Memory B cell (primary cell): Measurements from ENCODE around the gene BPIFA2.
"Not testable (repeated sequence)": the region's sequence is repeated elsewhere in the genome, so short reads cannot be mapped to it uniquely, and the experiment has no call there.

Source experiments
- ATAC-seq: fragments of 150-1000 bp; cut with Tn5 transposase; 2 replicates; pipeline ENCODE4 v1.10.0; 2021; ENCODE audit warnings: low read depth, mild to moderate bottlenecking, moderate library complexity
- DNase-seq, 2 donors: peaks; one replicate each; pipeline ENCODE4 v3.0.0; 2022; ENCODE audit warnings: low spot score in 2 of 2
- H3K27ac Mint-ChIP-seq: one replicate; pipeline ENCODE4 v1.8.0; 2022; ENCODE audit warnings: mild to moderate bottlenecking, moderate library complexity, mixed read lengths
- H3K27me3 Mint-ChIP-seq: one replicate; pipeline ENCODE4 v1.8.0; 2022; ENCODE audit warnings: mixed read lengths
- H3K36me3 Mint-ChIP-seq: one replicate; pipeline ENCODE4 v1.8.0; 2022; ENCODE audit warnings: mild to moderate bottlenecking, mixed read lengths
- H3K4me1 Mint-ChIP-seq: one replicate; pipeline ENCODE4 v1.8.0; 2022; ENCODE audit warnings: mixed read lengths
- H3K4me3 Mint-ChIP-seq: one replicate; pipeline ENCODE4 v1.8.0; 2022; ENCODE audit warnings: mild to moderate bottlenecking, moderate library complexity, mixed read lengths
- H3K9me3 Mint-ChIP-seq: one replicate; pipeline ENCODE4 v1.8.0; 2022; ENCODE audit warnings: mixed read lengths

The BPIFA2 gene

GRCh38 chr20:33169176-33169794 lies 1.3 kb downstream of the BPIFA2 start:
- Mint-ChIP-seq H3K4me1 (no peaks in the 10 kb centered on the region), H3K27me3 (peaks cover 6% of the 10 kb centered on the region), H3K4me3 (no peak overlapping the region), H3K27ac (no peak overlapping the region), H3K36me3 (peaks cover 3% of the 10 kb centered on the region), H3K9me3 (peaks cover 5% of the 10 kb centered on the region)
- DNase-seq (no peak), ATAC-seq (no peak)

GRCh38 chr20:33172781-33173180 lies 4.8 kb downstream of the BPIFA2 start:
- DNase-seq = no peak
- peaks cover 3% of the 10 kb centered on the region for H3K36me3 Mint-ChIP-seq
- H3K27ac Mint-ChIP-seq = no peak overlapping the region
- H3K4me1 Mint-ChIP-seq = no peaks in the 10 kb centered on the region
- ATAC-seq = no peak
- no peak overlapping the region for H3K4me3 Mint-ChIP-seq
- peaks cover 9% of the 10 kb centered on the region for H3K27me3 Mint-ChIP-seq
- peaks cover 5% of the 10 kb centered on the region for H3K9me3 Mint-ChIP-seq

GRCh38 chr20:33175123-33175522 lies 7.2 kb downstream of the BPIFA2 start:
- peaks cover 2% of the 10 kb centered on the region for H3K9me3 Mint-ChIP-seq
- H3K27ac Mint-ChIP-seq = no peak overlapping the region
- no peak for DNase-seq
- peaks cover 7% of the 10 kb centered on the region for H3K27me3 Mint-ChIP-seq
- H3K4me1 Mint-ChIP-seq = no peaks in the 10 kb centered on the region
- no peak overlapping the region for H3K4me3 Mint-ChIP-seq
- no peak for ATAC-seq
- H3K36me3 Mint-ChIP-seq = no peaks in the 10 kb centered on the region

- DNase-seq (no peak), ATAC-seq (no peak)
- Mint-ChIP-seq H3K36me3 (no peaks in the 10 kb centered on the region), H3K27ac (no peak overlapping the region), H3K4me3 (no peak overlapping the region), H3K27me3 (peaks cover 7% of the 10 kb centered on the region), H3K9me3 (no peaks in the 10 kb centered on the region), H3K4me1 (no peaks in the 10 kb centered on the region)
These were observed 8.1 kb downstream of the BPIFA2 start for GRCh38 chr20:33176101-33176500.

- no peaks in the 10 kb centered on the region for H3K9me3 Mint-ChIP-seq
- H3K36me3 Mint-ChIP-seq = no peaks in the 10 kb centered on the region
- H3K4me1 Mint-ChIP-seq = no peaks in the 10 kb centered on the region
- H3K4me3 Mint-ChIP-seq = no peak overlapping the region
- peaks cover 5% of the 10 kb centered on the region for H3K27me3 Mint-ChIP-seq
- no peak overlapping the region for H3K27ac Mint-ChIP-seq
- ATAC-seq (no peak), DNase-seq (no peak)
These were observed 9.9 kb downstream of the BPIFA2 start for GRCh38 chr20:33177866-33178265.

- Mint-ChIP-seq H3K27me3 (peaks cover 5% of the 10 kb centered on the region), H3K9me3 (peaks cover 3% of the 10 kb centered on the region), H3K4me3 (no peak overlapping the region), H3K27ac (no peak overlapping the region), H3K36me3 (no peaks in the 10 kb centered on the region), H3K4me1 (no peaks in the 10 kb centered on the region)
- ATAC-seq (no peak), DNase-seq (no peak)
These were observed 10.8 kb downstream of the BPIFA2 start for GRCh38 chr20:33178726-33179125.

- Mint-ChIP-seq H3K9me3 (peaks cover 3% of the 10 kb centered on the region), H3K4me3 (no peak overlapping the region), H3K27ac (no peak overlapping the region), H3K4me1 (no peaks in the 10 kb centered on the region), H3K36me3 (no peaks in the 10 kb centered on the region), H3K27me3 (peaks cover 5% of the 10 kb centered on the region)
- ATAC-seq = no peak
- no peak for DNase-seq
These were observed 12.2 kb downstream of the BPIFA2 start for GRCh38 chr20:33180169-33180568.

GRCh38 chr20:33181482-33182093 lies 13.6 kb downstream of the BPIFA2 start:
- no peak for ATAC-seq
- Mint-ChIP-seq H3K27ac (no peak overlapping the region), H3K36me3 (no peaks in the 10 kb centered on the region), H3K4me1 (no peaks in the 10 kb centered on the region), H3K4me3 (no peak overlapping the region), H3K9me3 (peaks cover 3% of the 10 kb centered on the region), H3K27me3 (peaks cover 4% of the 10 kb centered on the region)
- DNase-seq = no peak

GRCh38 chr20:33183312-33183711 lies 15.4 kb downstream of the BPIFA2 start:
- no peak overlapping the region for H3K27ac Mint-ChIP-seq
- ATAC-seq = no peak
- peaks cover 2% of the 10 kb centered on the region for H3K27me3 Mint-ChIP-seq

GRCh38 chr20:33185031-33185590 lies 17.2 kb downstream of the BPIFA2 start:
- H3K4me1 Mint-ChIP-seq, H3K27me3 Mint-ChIP-seq: not testable (repeated sequence)

More at GRCh38 chr20:33183312-33183711, 15.4 kb downstream of the BPIFA2 start:
- H3K36me3 Mint-ChIP-seq = no peaks in the 10 kb centered on the region
- H3K4me1 Mint-ChIP-seq = no peaks in the 10 kb centered on the region
- no peak for DNase-seq
- no peak overlapping the region for H3K4me3 Mint-ChIP-seq
- H3K9me3 Mint-ChIP-seq = peaks cover 3% of the 10 kb centered on the region

GRCh38 chr20:33187491-33187890 lies 19.5 kb downstream of the BPIFA2 start:
- H3K4me3 Mint-ChIP-seq = no peak overlapping the region
- H3K9me3 Mint-ChIP-seq = peaks cover 3% of the 10 kb centered on the region
- ATAC-seq = no peak
- no peak for DNase-seq
- H3K36me3 Mint-ChIP-seq = no peaks in the 10 kb centered on the region
- no peak overlapping the region for H3K27ac Mint-ChIP-seq
- peaks cover 12% of the 10 kb centered on the region for H3K27me3 Mint-ChIP-seq
- no peaks in the 10 kb centered on the region for H3K4me1 Mint-ChIP-seq

More at GRCh38 chr20:33185031-33185590, 17.2 kb downstream of the BPIFA2 start:
- not testable (repeated sequence) for H3K9me3 Mint-ChIP-seq, H3K4me3 Mint-ChIP-seq, ATAC-seq, H3K27ac Mint-ChIP-seq, DNase-seq, H3K36me3 Mint-ChIP-seq

GRCh38 chr20:33188421-33188820 lies 20.5 kb downstream of the BPIFA2 start:
- Mint-ChIP-seq H3K4me3 (no peak overlapping the region), H3K27me3 (peaks cover 12% of the 10 kb centered on the region), H3K36me3 (no peaks in the 10 kb centered on the region), H3K27ac (no peak overlapping the region), H3K9me3 (peaks cover under 1% of the 10 kb centered on the region), H3K4me1 (no peaks in the 10 kb centered on the region)
- ATAC-seq (no peak), DNase-seq (no peak)

GRCh38 chr20:33191484-33191883 lies 23.5 kb downstream of the BPIFA2 start:
- DNase-seq = no peak
- Mint-ChIP-seq H3K27me3 (peaks cover 14% of the 10 kb centered on the region), H3K27ac (no peak overlapping the region), H3K4me1 (no peaks in the 10 kb centered on the region), H3K36me3 (no peaks in the 10 kb centered on the region), H3K9me3 (no peaks in the 10 kb centered on the region), H3K4me3 (no peak overlapping the region)
- ATAC-seq = no peak

GRCh38 chr20:33191955-33192354 lies 24.0 kb downstream of the BPIFA2 start:
- H3K27ac Mint-ChIP-seq = no peak overlapping the region
- DNase-seq (no peak), ATAC-seq (no peak)
- H3K36me3 Mint-ChIP-seq = no peaks in the 10 kb centered on the region
- H3K4me3 Mint-ChIP-seq = no peak overlapping the region
- H3K4me1 Mint-ChIP-seq = no peaks in the 10 kb centered on the region
- no peaks in the 10 kb centered on the region for H3K9me3 Mint-ChIP-seq
- peaks cover 14% of the 10 kb centered on the region for H3K27me3 Mint-ChIP-seq
